Stimulated activated CD4-positive, alpha-beta T cell treated with anti-CD3 and anti-CD28 coated beads, Interleukin-15, amount 100 ng/mL, for 48 hours (primary cell): ENCODE measurements around the gene CRY2.
"Not testable (repeated sequence)": the region's sequence is repeated elsewhere in the genome, so short reads cannot be mapped to it uniquely, and the experiment has no call there.

Experiments used
- DNase-seq, 2 donors: peaks; one replicate each; pipeline ENCODE4 v3.0.0-alpha.2; 2020; ENCODE audit warnings: low read depth in 2 of 2

The CRY2 gene

GRCh38 chr11:45846974-45847910, at the start of gene CRY2:
Gene CRY2 (plus strand): TSS chr11:45847475. CDS start chr11:45847491, 16 bp downstream.
- peak; percentile 98 for DNase-seq

GRCh38 chr11:45798793-45799441, 48.4 kb upstream of the CRY2 start:
- DNase-seq: no peak

GRCh38 chr11:45799562-45799961, 47.7 kb upstream of the CRY2 start:
- DNase-seq: no peak

- no peak for DNase-seq
Observed at GRCh38 chr11:45800261-45800660, 47.0 kb upstream of the CRY2 start.

GRCh38 chr11:45801723-45802315, 45.5 kb upstream of the CRY2 start:
- DNase-seq: no peak

- no peak for DNase-seq
Observed at GRCh38 chr11:45802531-45803317, 44.6 kb upstream of the CRY2 start.

- DNase-seq: peak; percentile 23 to 36
Observed at GRCh38 chr11:45803971-45804760, 43.1 kb upstream of the CRY2 start.

- DNase-seq: peak; percentile 91 to 97
Observed at GRCh38 chr11:45804761-45805304, 42.4 kb upstream of the CRY2 start, which contains the start of gene SLC35C1. Gene SLC35C1 (plus strand): TSS chr11:45805149. CDS start chr11:45805802, 653 bp downstream.

- DNase-seq: peak in 1 of 2 donors; percentile 8
Observed at GRCh38 chr11:45805305-45806071, 41.8 kb upstream of the CRY2 start.

GRCh38 chr11:45806072-45806933, 41.0 kb upstream of the CRY2 start:
- no peak for DNase-seq

- no peak for DNase-seq
Observed at GRCh38 chr11:45806937-45807791, 40.1 kb upstream of the CRY2 start.

GRCh38 chr11:45807792-45808238, 39.5 kb upstream of the CRY2 start:
- no peak for DNase-seq

- not testable (repeated sequence) for DNase-seq
Observed at GRCh38 chr11:45808427-45808826, 38.8 kb upstream of the CRY2 start.

GRCh38 chr11:45809456-45810395, 37.5 kb upstream of the CRY2 start:
- DNase-seq: no peak

GRCh38 chr11:45810431-45811108, 36.7 kb upstream of the CRY2 start:
- DNase-seq: no peak

- DNase-seq: no peak
Observed at GRCh38 chr11:45811109-45811435, 36.2 kb upstream of the CRY2 start.
